Activated CD4-positive, alpha-beta memory T cell treated with anti-CD3 and anti-CD28 coated beads for 36 hours (primary cell): ENCODE measurements around the gene ILK. TPM values are rescaled to one million over a fixed set of nuclear protein-coding genes. Genes with fewer than 3 reads are reported as not detected.
A peak's percentile ranks its signal among the peaks of the same experiment; 100 is the strongest.

Experiments
- CTCF ChIA-PET: fragments of 350-600 bp; sonication (Branson Sonifier 250); formaldehyde crosslinking; loops from one replicate; lab custom pipeline; 2021; ENCODE audit warnings: antibody characterized with exemption, inconsistent platforms; lab: Charles Lee
- POLR2A ChIA-PET: fragments of 350-600 bp; sonication (Branson Sonifier 250); formaldehyde crosslinking; loops from one replicate; lab custom pipeline; 2021; ENCODE audit warnings: antibody characterized with exemption; lab: Charles Lee
- DNase-seq: peaks from one replicate; pipeline ENCODE4 v3.0.0-alpha.2; 2020
- H3K27ac Mint-ChIP-seq: one replicate; pipeline ENCODE4 v1.8.0; 2021; ENCODE audit warnings: mixed read lengths
- H3K27me3 Mint-ChIP-seq: one replicate; pipeline ENCODE4 v1.8.0; 2021; ENCODE audit warnings: mixed read lengths
- H3K36me3 Mint-ChIP-seq: one replicate; pipeline ENCODE4 v1.8.0; 2021; ENCODE audit warnings: mixed read lengths
- H3K4me1 Mint-ChIP-seq: one replicate; pipeline ENCODE4 v1.8.0; 2021; ENCODE audit warnings: low read depth, mixed read lengths
- H3K4me3 Mint-ChIP-seq: one replicate; pipeline ENCODE4 v1.8.0; 2021; ENCODE audit warnings: mild to moderate bottlenecking, mixed read lengths
- H3K9me3 Mint-ChIP-seq: one replicate; pipeline ENCODE4 v1.8.0; 2021; ENCODE audit warnings: mixed read lengths
- intact Hi-C: fragments of 100-400 bp; cut with micrococcal nuclease; formaldehyde crosslinking; loops from one replicate; pipeline ENCODE4 v1.15.1; 2023
- total RNA-seq, 2 experiments: library from RNA; stranded (reverse); gene quantifications; one replicate each; pipeline ENCODE4 v1.2.3, GENCODE V29; 2021

ILK gene
- total RNA-seq, 2 experiments from 2014 or later = 89.2 to 95.8 TPM

DNA sequence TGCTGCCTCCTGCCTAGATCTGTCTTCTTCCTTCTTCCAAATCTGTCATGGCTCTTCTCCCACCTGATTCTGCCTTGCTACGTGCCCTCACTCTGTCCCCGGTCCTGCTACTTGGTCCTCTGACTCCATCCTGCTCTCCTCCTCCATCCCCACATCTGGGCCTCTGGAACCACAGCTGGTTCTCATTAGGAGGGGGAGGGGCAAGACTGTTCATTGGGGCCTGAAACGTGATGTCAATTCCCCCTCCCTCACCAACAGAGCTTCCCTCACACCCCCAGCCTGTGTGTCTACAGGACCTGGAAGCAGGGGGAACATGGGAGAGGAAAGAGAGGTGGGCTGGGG lies 43.0 kb downstream of the ILK start:
- POLR2A ChIA-PET = interaction anchor here (0.6 to 1.6 kb wide), 7 partner anchors 21 to 47 kb away, joined by 3 to 4 read pairs (median 3); partner anchors contain the start of gene MRPL17
- Mint-ChIP-seq H3K4me3 (no peak overlapping the region), H3K27me3 (no peaks in the 10 kb centered on the region), H3K36me3 (no peaks in the 10 kb centered on the region), H3K4me1 (no peaks in the 10 kb centered on the region), H3K27ac (no peak overlapping the region), H3K9me3 (no peaks in the 10 kb centered on the region)
- intact Hi-C loops = loop anchor here (2.0 kb wide), 2 partner anchors 20 to 28 kb away; partner anchors contain the start of gene TPP1
- CTCF ChIA-PET = interaction anchor here (1.0 to 2.2 kb wide), 4 partner anchors 21 to 36 kb away, joined by 3 to 8 read pairs (median 6); partner anchors contain the start of genes MRPL17 and TAF10
- no peak for DNase-seq

DNA sequence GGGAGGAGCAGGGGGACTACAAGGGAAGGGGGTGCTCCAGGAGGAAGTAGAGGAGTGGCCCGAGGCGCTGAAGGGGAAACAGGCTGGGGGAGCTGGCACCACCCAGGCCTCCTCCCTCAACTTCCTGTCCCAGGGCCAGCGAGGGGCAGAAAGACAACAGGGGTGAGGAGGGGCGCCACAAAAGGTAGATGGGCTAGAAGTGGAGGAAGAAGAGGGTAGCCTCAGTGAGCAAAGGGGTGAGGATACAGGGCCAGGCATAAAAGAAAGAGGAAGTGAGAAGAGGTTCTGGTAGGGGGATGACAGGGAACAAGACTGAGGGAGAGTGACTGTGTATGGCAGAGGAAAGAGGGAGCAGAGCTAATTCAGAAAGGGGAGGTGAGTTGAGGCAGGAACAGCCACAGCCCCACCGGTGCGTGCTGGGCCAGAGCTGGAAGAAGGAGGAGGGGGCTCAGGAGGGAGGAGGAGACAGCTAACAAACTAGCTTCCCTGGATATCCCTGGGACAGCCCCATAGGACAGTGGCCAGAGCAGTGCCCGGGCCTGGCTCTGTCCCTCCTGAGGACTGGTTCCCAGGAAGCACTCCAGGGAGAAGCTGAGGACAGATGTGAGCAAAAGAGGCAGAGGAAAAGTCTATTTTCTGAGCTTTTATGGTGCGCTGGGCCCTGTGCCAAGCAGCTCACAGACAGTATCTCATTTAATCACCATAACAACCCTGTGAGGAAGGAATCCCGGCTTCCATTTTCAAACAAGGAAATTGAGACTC lies 43.5 kb downstream of the ILK start:
- H3K36me3 Mint-ChIP-seq = no peaks in the 10 kb centered on the region
- no peaks in the 10 kb centered on the region for H3K27me3 Mint-ChIP-seq
- no peaks in the 10 kb centered on the region for H3K4me1 Mint-ChIP-seq
- H3K9me3 Mint-ChIP-seq = no peaks in the 10 kb centered on the region
- POLR2A ChIA-PET = interaction anchor here (0.6 to 1.6 kb wide), 7 partner anchors 21 to 47 kb away, joined by 3 to 4 read pairs (median 3); partner anchors contain the start of gene MRPL17
- CTCF ChIA-PET = interaction anchor here (0.8 to 2.2 kb wide), 6 partner anchors 8 to 59 kb away, joined by 3 to 8 read pairs (median 4); partner anchors contain the start of genes MRPL17 and TAF10
- intact Hi-C loops = loop anchor here (2.0 kb wide), 2 partner anchors 20 to 28 kb away; partner anchors contain the start of gene TPP1
- no peak overlapping the region for H3K4me3 Mint-ChIP-seq
- peak; percentile 49 for DNase-seq
- no peak overlapping the region for H3K27ac Mint-ChIP-seq

DNA sequence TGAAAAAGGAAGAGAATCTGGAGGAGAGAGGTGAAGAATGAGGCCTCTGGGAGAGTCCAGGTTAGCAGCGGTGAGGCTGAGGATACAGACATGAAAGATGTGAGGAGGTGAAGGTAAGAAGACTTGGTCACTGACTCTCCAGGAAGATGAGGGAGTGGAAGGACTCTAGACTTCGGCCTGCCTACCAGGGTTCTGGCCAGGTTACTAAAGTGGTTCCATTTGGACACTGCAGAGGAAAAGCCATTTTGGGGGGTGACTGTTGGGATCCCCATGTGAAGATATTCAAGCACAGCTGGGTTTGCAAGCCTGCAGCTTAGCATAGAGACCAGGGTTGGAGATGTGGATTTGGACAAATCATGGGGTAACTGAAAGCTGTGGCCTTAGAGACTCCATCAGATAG lies 44.3 kb downstream of the ILK start:
- H3K9me3 Mint-ChIP-seq = no peaks in the 10 kb centered on the region
- POLR2A ChIA-PET = interaction anchor here (1.0 to 1.4 kb wide), 2 partner anchors 29 to 35 kb away, joined by 3 read pairs; partner anchors contain the start of gene MRPL17
- no peak overlapping the region for H3K4me3 Mint-ChIP-seq
- no peaks in the 10 kb centered on the region for H3K36me3 Mint-ChIP-seq
- no peaks in the 10 kb centered on the region for H3K4me1 Mint-ChIP-seq
- no peak for DNase-seq
- H3K27me3 Mint-ChIP-seq = no peaks in the 10 kb centered on the region
- intact Hi-C loops = loop anchor here (2.0 kb wide), 2 partner anchors 19 to 29 kb away; partner anchors contain the start of gene TPP1
- CTCF ChIA-PET = interaction anchor here (0.8 to 2.5 kb wide), 5 partner anchors 9 to 59 kb away, joined by 3 to 14 read pairs (median 7); partner anchors contain the start of gene TAF10
- no peak overlapping the region for H3K27ac Mint-ChIP-seq

DNA sequence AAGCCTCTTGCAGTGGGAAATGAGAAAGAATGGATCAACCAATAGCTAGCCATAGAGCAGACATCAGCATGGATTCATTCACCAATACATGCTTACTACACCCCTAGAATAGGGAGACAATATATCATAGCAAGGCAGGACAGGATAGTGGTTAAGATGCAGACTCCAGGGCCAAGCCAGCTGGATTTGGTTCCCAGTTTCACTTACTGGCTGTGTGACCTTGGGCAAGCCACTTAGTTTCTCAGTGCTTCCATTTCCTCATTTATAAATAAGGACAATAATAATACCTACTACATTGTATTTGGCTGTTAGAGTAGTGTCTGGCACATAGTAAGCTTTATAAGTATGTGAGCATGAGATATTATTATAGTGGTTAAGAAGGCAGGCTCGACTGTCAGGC lies 44.9 kb downstream of the ILK start:
- no peaks in the 10 kb centered on the region for H3K4me1 Mint-ChIP-seq
- no peak overlapping the region for H3K4me3 Mint-ChIP-seq
- ChIA-PET POLR2A (interaction anchor here (0.6 to 1.7 kb wide), 2 partner anchors 35 to 65 kb away, joined by 5 read pairs; partner anchors contain the start of gene MRPL17), CTCF (interaction anchor here (1.1 to 2.5 kb wide), 3 partner anchors 9 to 35 kb away, joined by 4 to 14 read pairs (median 6); partner anchors contain the start of gene MRPL17)
- no peak overlapping the region for H3K27ac Mint-ChIP-seq
- H3K9me3 Mint-ChIP-seq = no peaks in the 10 kb centered on the region
- H3K27me3 Mint-ChIP-seq = no peaks in the 10 kb centered on the region
- intact Hi-C loops = no loop called here
- no peaks in the 10 kb centered on the region for H3K36me3 Mint-ChIP-seq
- no peak for DNase-seq

DNA sequence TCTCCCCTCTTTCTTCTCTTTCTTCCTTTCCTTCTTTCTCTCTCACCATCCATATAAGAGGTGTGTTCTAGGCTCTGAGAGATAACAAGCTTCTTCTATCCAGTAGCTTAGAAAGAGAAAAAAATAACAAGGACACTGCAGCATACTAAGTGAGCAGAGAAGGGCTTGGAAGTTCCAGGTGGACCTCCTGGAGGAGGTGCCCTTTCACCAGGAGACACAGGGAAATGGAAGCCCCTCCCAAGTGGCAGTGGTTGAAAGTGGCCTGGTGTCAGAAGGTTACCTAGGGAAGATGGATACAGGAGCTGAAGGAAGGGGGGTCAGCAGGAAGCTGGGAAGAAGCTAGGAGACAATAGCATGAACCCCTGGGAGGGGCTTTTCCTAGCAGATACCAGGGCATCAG lies 46.5 kb downstream of the ILK start:
- no peak overlapping the region for H3K4me3 Mint-ChIP-seq

DNA sequence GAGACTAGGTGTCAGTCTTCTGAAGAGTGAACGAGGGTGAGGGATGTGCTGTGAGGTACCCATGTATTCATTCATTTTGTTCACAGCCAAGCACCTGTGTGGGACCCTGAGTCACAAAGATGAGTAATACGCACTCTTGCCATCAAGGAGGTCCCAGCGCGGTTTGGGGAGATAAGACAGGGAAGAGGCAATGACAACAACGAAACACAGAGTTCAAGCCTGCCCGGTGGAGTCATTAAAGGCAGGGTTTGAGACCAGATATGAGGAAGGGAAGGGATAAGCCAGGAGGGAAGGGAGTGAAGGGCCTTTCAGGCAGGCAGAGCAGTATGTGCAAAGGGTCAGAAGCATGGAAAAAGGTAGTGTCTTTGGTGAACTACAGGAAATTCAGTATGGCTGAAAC lies 47.4 kb downstream of the ILK start:
- H3K9me3 Mint-ChIP-seq = no peaks in the 10 kb centered on the region
- no peaks in the 10 kb centered on the region for H3K36me3 Mint-ChIP-seq
- peak; percentile 52 for DNase-seq
- no peak overlapping the region for H3K27ac Mint-ChIP-seq
- POLR2A ChIA-PET = no interaction called here
- no peaks in the 10 kb centered on the region for H3K27me3 Mint-ChIP-seq
- H3K4me1 Mint-ChIP-seq = no peaks in the 10 kb centered on the region
- H3K4me3 Mint-ChIP-seq = no peak overlapping the region
- intact Hi-C loops = no loop called here
- CTCF ChIA-PET = interaction anchor here (1.1 kb wide), 1 partner anchor 47 kb away, joined by 4 read pairs; no protein-coding TSS in a partner anchor

More for the DNA sequence above, 46.5 kb downstream of the ILK start:
- Mint-ChIP-seq H3K27ac (no peak overlapping the region), H3K9me3 (no peaks in the 10 kb centered on the region), H3K27me3 (no peaks in the 10 kb centered on the region), H3K4me1 (no peaks in the 10 kb centered on the region), H3K36me3 (no peaks in the 10 kb centered on the region)
- no peak for DNase-seq
- intact Hi-C loops = no loop called here
- ChIA-PET CTCF (interaction anchor here (1.1 to 2.5 kb wide), 3 partner anchors 18 to 46 kb away, joined by 4 to 14 read pairs (median 6); partner anchors contain the start of gene MRPL17), POLR2A (interaction anchor here (1.2 to 1.7 kb wide), 2 partner anchors 28 to 33 kb away, joined by 3 to 5 read pairs; partner anchors contain the start of gene MRPL17)

DNA sequence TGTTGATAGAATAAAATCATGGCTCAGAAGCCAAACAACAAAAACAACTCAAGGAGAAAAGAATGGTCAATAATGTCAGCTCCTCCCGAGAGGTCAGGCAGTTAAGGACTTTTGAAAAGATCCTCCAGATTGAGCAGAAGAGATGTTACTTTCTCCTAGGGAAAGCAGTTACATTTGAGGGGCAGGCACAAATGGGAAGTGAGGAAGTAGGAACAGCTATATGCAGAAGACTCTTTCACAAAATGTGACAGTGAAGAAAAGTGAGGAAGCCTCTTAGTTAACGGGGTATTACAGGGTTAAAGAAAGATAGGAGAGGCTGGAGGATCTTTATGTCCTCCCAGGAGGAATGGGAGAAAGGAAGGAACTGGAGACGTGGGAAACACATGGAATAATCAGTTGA lies 48.6 kb downstream of the ILK start:
- no peaks in the 10 kb centered on the region for H3K4me1 Mint-ChIP-seq
- H3K4me3 Mint-ChIP-seq = no peak overlapping the region
- peaks cover 3% of the 10 kb centered on the region for H3K27me3 Mint-ChIP-seq
- ChIA-PET POLR2A (no interaction called here), CTCF (interaction anchor here (1.0 to 2.2 kb wide), 3 partner anchors 13 to 273 kb away, joined by 3 to 7 read pairs (median 7); no protein-coding TSS in a partner anchor)
- H3K27ac Mint-ChIP-seq = no peak overlapping the region
- intact Hi-C loops = no loop called here
- no peaks in the 10 kb centered on the region for H3K9me3 Mint-ChIP-seq
- H3K36me3 Mint-ChIP-seq = no peaks in the 10 kb centered on the region
- no peak for DNase-seq

DNA sequence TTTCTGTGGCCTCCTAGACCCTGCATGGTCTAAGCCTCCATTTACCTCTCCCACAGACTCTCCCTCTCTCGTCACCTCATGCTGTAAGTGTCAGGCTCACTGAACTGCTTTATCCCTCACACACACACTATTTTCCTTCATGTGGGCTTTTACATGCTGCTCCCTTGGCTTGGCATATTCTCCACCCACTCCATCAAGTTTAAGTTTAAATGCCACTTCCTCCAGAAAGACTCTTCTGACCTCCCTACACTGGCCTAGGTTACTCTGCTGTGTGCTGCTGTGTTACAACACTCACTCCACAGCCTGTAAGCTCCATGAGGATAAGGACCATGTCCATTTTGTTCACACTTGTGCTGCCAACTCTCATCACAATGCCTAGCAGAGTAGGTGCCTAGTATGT lies 49.5 kb downstream of the ILK start:
- no peak overlapping the region for H3K4me3 Mint-ChIP-seq
- intact Hi-C loops = no loop called here
- no peak overlapping the region for H3K27ac Mint-ChIP-seq
- CTCF ChIA-PET = interaction anchor here (1.0 to 2.2 kb wide), 2 partner anchors 12 to 274 kb away, joined by 3 to 7 read pairs; no protein-coding TSS in a partner anchor
- DNase-seq = no peak
- H3K27me3 Mint-ChIP-seq = peaks cover 3% of the 10 kb centered on the region
- H3K36me3 Mint-ChIP-seq = no peaks in the 10 kb centered on the region
- POLR2A ChIA-PET = no interaction called here
- no peaks in the 10 kb centered on the region for H3K4me1 Mint-ChIP-seq
- no peaks in the 10 kb centered on the region for H3K9me3 Mint-ChIP-seq

DNA sequence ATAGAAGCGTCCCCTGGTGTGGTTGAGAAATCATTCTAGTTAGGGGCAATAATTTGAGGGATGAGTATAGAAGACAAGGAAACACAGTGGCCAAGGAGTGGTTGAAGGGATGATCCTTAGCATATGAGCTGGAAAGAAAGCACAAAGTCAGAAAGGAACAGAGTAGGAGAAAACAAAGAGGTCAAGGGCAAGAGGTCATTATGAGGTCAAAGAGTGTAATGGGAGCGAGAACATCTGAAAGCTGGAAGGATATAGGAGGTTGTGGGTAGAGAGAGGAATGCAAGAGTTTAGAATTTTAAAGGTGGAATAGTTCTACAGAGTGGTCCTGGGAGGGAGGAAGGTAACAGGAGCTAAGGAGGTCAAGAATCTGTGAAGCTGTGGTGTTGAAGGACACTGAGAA lies 50.1 kb downstream of the ILK start:
- no peak for DNase-seq
- intact Hi-C loops = no loop called here
- H3K27me3 Mint-ChIP-seq = peaks cover 3% of the 10 kb centered on the region
- no peaks in the 10 kb centered on the region for H3K9me3 Mint-ChIP-seq
- H3K4me3 Mint-ChIP-seq = no peak overlapping the region
- POLR2A ChIA-PET = interaction anchor here (0.7 kb wide), 1 partner anchor 14 kb away, joined by 3 read pairs; no protein-coding TSS in a partner anchor
- no peaks in the 10 kb centered on the region for H3K4me1 Mint-ChIP-seq
- H3K27ac Mint-ChIP-seq = no peak overlapping the region
- no peaks in the 10 kb centered on the region for H3K36me3 Mint-ChIP-seq
- CTCF ChIA-PET = interaction anchor here (2.2 kb wide), 1 partner anchor 11 kb away, joined by 7 read pairs; no protein-coding TSS in a partner anchor

DNA sequence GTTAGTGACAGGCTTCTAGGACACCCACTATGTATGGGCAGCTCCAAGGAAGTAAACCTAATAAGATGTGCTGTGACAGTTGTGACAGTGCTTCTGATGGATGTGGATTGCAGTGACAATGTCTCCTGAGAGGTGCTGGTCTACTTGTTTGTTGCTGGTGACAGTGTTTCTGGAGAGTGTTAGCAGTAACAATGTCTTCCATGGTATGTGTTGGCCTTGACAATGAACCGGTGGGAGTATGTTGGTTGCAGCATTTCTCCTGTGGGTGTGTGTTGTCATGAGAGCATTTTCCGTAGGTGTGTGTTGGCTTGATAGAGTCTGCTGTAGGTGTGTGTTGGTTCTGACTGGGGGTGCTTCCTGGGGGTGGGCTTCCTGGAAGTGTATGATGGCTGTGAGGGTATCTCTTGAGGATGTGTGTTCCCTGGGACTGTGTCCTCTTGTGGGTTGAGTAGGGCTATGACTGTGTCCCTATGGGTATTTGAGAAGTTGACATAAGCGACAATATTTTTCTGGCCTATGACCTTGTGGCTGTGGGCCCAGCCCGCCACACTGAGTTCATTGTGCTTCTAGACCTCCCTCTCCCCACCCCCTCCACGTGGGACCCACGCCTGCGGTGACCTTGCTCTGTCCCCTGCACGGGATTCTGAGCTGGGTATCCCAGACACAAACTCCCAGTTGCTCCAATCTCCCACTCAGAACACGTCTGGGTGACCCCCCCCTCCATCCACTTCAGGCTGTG lies 50.9 kb downstream of the ILK start:
- intact Hi-C loops = no loop called here
- ChIA-PET POLR2A (interaction anchor here (0.7 kb wide), 1 partner anchor 13 kb away, joined by 3 read pairs; no protein-coding TSS in a partner anchor), CTCF (no interaction called here)
- no peaks in the 10 kb centered on the region for H3K36me3 Mint-ChIP-seq
- no peaks in the 10 kb centered on the region for H3K4me1 Mint-ChIP-seq
- no peak overlapping the region for H3K27ac Mint-ChIP-seq
- DNase-seq = no peak
- no peaks in the 10 kb centered on the region for H3K9me3 Mint-ChIP-seq
- H3K27me3 Mint-ChIP-seq = peaks cover 3% of the 10 kb centered on the region
- H3K4me3 Mint-ChIP-seq = no peak overlapping the region

DNA sequence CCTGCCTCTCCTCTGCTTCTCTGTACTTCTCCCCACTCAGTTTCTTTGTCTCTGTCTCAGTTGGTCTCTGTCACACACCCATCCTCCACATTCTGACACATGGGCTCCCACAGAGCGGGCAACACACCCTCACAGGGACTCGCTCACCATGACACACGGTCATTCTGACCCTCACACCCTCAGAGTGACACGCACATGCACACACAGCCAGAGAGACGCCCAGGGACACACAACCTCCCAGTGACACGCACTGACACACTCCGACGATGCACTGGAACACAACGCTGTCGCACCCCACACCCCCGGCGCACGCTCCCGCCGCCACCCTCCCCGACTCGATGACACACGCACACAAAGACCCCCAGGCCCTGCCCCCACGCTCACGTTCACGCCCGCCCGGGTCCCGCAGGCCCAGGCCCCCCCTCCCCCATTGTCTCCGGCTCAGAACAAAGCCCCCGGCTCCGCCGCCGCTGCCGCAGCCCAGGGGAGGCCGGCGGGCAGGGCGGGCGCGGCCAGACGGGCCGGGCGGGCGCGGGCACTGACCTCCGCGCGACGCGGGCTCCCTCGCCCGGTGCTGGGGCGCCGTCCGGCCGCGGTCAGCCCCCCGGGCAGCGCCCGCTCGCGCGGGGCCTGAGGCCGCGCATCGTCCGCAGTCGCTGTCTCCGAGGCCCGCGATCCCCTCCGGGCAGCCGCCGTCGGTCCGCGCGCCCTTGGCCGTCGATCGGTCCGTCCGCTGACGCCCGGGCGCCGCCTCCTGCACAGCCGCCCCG lies 51.6 kb downstream of the ILK start:
- intact Hi-C loops = no loop called here
- CTCF ChIA-PET = no interaction called here

More for the DNA sequence above, 51.6 kb downstream of the ILK start:
- Mint-ChIP-seq H3K36me3 (no peaks in the 10 kb centered on the region), H3K9me3 (no peaks in the 10 kb centered on the region), H3K27ac (no peak overlapping the region), H3K4me1 (no peaks in the 10 kb centered on the region), H3K27me3 (peaks cover 3% of the 10 kb centered on the region), H3K4me3 (no peak overlapping the region)
- POLR2A ChIA-PET = no interaction called here
- DNase-seq = peak; percentile 54
